COR-L47 (cell line): ENCODE data around the gene YOD1.
A peak's percentile ranks its signal among the peaks of the same experiment; 100 is the strongest.
"Not testable (repeated sequence)": the region's sequence is repeated elsewhere in the genome, so short reads cannot be mapped to it uniquely, and the experiment has no call there.

Source experiments
- DNase-seq: peaks from one replicate; lab custom pipeline; 2025; lab: John Stamatoyannopoulos, UW

The YOD1 gene

GRCh38 chr1:207049054-207049453 is 2.0 kb downstream of the YOD1 start:
- no peak for DNase-seq

DNA sequence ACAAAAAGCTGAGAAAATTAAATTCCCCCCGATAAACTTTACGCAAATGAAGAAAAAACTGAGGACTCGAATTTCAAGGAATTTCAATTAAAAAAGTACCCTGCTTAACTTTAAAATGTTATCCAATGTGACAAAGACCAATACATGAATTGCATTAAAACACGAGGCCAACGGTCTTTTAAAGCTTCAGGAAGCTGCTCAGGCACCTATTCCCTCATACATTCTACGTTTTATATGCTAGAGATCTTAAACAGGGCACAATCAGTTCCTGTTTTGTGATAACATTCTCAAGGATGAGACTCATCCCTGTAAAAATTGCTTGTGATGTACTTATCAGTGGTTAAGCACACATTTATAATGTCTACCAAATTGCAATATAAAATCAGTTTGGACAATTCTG is 3.0 kb downstream of the YOD1 start:
- DNase-seq = no peak

DNA sequence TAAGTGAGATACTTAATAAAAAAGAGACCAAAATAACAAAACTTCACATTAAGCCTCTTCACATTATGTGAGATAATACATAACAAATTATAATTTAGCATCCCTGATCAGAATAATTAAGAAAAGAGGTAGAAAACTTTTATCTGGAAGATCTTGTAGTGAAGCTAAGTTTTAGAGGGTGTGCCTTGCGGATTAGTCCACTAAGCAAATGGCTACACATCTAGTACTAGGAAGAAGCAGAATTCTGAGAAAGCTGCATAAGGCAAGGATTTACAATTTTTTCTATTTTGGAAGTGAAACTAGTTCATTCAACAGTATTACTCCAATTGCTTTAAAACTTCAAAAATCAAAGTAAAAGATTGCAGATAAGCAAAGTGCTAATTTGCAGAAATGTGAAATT is 3.5 kb downstream of the YOD1 start:
- DNase-seq = no peak

GRCh38 chr1:207045453-207045852 is 5.6 kb downstream of the YOD1 start:
- DNase-seq = no peak

GRCh38 chr1:207041397-207041796 is 9.6 kb downstream of the YOD1 start:
- DNase-seq = not testable (repeated sequence)

- DNase-seq = no peak
Observed at GRCh38 chr1:207040181-207040533, 10.9 kb downstream of the YOD1 start.

DNA sequence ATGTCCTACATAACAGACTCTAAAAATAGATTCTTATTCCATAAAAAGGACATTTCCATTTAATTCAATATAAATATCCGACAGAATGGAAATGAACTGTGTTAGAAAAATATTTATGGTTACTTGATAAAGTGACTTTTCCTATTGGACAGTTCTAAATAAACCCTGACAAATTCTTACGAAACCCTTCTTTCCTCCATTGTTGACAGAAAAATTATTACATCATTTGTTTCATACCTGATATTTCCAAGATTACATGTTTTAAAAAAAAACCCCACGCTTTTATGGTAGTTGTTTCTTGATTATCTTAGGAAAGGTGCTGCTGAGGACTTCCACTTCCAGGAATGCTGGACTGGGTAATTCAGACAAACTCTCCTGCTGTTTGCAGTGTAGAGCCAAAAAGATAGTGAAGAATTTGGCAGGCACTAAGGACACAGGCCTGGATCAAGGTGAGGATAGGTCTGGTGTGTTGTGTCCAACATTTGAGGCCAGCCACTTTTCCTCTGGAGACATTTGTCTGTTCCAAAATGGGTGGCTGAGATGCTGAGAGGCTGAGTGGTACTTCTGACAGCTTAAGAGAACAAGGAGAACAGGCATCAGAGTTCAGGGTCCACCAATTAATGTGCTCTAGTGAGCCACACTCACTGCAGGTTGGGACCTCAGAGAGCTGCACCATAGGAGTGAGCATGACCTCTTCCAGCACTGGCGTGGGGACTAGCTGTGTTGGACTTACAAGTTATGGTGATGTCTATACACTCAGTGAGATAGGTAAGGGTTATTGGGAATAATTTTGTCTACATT is 11.4 kb downstream of the YOD1 start:
- no peak for DNase-seq

- no peak for DNase-seq
Observed at GRCh38 chr1:207036865-207037264, 14.1 kb downstream of the YOD1 start.

GRCh38 chr1:207035877-207036551 is 15.0 kb downstream of the YOD1 start:
- no peak for DNase-seq

DNA sequence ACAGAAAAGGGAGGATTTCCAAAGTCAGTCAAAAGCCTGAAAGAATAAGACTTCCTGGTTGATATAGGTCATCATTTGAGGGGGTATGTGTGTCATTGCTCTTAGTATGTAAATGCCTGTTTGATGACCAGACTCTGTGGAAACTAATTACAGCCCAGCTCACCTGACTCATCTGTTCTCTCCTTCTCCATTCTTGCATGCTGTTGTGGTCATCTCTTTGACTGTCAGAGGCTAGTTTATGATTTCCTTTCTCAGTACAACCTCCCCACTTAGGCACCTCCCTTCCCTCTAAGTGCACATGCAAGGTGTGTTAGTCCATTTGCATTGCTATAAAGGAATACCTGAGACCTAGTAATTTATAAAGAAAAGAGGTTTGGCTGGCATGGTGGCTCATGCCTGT is 16.0 kb downstream of the YOD1 start:
- no peak for DNase-seq

DNA sequence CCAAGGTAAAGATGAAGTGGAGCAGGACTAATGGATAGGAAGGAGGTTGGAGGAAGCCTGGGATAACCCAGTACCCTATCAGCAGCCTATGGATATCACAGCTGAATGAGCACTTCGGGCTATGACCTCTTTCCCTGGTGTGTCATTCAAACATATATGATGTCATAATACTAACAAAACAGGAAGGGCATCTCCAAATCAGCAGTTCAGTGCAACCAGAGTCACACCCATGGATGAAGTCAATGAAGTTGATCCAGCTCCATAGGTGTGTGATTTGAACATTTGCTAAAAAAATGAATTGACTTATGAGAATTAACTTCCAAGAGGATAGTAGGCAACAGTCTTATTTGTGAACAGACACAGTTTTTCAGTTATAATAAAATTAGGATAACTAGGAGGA is 16.8 kb downstream of the YOD1 start:
- no peak for DNase-seq

DNA sequence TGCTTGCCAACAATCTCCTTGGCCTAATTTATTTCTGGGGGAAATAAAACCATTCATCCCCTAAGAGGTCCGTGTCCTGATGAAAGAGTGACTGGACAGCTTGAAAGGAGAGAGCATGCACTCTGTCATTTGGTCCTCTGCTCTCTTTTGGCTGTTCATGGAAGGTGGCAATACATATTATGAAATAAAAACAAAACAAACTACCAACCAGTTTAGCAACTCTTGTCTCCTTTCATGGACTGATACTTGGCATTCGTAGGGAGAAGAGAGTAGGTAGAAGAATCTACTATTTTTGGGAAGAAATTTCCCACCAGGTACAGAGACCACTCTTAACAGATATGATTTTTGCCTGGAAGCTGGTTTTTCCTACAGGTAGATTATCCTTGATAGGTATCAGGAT is 17.7 kb downstream of the YOD1 start:
- no peak for DNase-seq

DNA sequence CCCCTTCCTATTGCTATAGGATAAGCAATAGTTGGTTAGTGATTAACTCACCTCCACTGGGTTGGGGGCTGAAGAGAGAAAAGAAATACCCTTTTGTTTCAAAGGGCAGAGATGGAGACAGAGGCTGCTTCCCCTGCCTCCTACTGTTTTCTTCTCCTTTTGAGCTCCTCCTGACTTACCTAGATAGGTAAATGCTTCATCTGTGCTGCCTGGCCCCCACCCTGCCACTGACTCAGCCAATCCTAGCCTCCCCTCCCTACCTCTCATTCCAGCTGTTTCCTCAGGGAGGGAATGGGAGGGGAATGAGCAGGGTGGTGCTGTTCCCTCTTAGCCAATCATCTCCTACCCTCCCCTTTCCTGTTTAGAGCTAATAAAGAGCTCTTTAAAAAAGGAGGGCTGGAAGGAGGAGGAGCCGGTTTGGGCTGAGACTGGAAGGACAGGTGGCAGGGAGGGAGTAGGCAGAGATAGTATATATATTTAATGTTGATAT is 18.4 kb downstream of the YOD1 start, which contains the start of gene C1orf116:
TSS of gene C1orf116 (minus strand) at position 229 of the 490 bp plus-strand sequence. CDS start 5,158 bp downstream, outside the sequence.
- DNase-seq = peak; percentile 62

- DNase-seq = peak; percentile 38
Observed at GRCh38 chr1:207031632-207032264, 19.3 kb downstream of the YOD1 start.

DNA sequence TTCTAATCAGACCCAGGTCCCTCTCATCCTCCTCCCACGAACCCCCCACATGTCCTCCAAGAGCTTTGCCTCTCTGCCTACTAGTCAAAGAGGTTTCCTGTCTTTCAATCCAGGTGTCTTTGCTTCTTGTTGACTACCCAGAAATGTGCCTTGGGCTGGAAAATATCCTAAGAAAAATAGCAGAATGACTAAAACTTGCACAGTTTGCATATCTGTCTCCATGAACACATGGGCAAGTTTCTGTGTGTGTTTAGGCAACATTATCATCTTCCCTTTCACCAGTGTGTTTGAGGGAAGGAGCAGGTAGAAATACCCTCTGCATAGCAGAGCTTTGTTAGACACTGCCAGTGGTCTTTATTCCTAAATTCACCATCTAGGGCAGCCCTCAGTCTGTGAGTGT is 20.0 kb downstream of the YOD1 start:
- DNase-seq = no peak

GRCh38 chr1:207030522-207031009 is 20.4 kb downstream of the YOD1 start:
- no peak for DNase-seq

GRCh38 chr1:207029701-207030521 is 21.1 kb downstream of the YOD1 start:
- peak; percentile 28 for DNase-seq

- DNase-seq = no peak
Observed at GRCh38 chr1:207028884-207029650, 21.9 kb downstream of the YOD1 start.

- no peak for DNase-seq
Observed at GRCh38 chr1:207027921-207028320, 23.1 kb downstream of the YOD1 start.

- no peak for DNase-seq
Observed at GRCh38 chr1:207027206-207027777, 23.7 kb downstream of the YOD1 start.

DNA sequence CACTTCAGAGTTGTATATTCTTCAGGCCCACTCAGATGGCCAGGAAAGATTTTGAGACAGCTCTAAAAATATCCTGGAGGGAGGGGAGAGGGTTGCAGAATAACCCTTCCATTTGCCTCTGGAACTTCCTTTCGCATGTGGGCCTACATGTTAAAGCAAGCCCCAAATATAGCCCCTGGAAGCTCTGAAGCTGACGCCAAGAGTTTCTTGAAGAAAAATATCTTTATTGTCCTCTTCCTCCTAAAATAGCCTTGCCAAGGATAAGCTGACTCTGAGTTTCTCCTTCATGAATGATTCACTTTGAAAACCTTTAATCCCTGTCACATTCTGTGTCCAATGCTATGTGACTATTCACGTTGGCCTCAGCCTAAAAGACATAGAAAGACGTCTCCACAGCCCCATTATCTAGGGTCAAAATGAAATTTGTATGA is 24.9 kb downstream of the YOD1 start:
- no peak for DNase-seq
